ENCODE measurements around the gene ETV7.
"Not testable (repeated sequence)": the region's sequence is repeated elsewhere in the genome, so short reads cannot be mapped to it uniquely, and the experiment has no call there.

Gene ETV7

DNA sequence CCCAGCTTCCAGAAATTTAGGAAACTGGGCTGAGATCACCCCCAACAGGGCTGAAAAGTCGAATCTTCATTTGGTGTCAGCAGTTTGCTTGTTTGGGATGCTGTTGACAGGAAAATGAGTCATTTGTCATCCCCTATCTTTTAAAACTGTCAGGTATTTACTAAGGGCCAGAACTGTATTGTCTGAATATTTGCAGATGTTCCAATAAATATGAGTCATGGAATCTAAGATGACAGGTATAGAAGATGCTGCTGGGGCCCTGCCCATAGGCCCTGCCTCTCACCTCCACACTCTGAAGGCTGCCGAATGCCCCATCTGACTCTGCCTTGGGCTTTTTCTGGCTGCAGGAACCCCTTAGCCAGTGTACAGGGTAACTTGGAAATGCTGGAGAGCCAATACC, 3.9 kb downstream of the ETV7 start:
- no peak for DNase-seq

- no peak for DNase-seq
Measured at GRCh38 chr6:36382976-36383375, 4.5 kb downstream of the ETV7 start.

- DNase-seq = no peak
Measured at GRCh38 chr6:36381502-36382389, 5.7 kb downstream of the ETV7 start.

DNA sequence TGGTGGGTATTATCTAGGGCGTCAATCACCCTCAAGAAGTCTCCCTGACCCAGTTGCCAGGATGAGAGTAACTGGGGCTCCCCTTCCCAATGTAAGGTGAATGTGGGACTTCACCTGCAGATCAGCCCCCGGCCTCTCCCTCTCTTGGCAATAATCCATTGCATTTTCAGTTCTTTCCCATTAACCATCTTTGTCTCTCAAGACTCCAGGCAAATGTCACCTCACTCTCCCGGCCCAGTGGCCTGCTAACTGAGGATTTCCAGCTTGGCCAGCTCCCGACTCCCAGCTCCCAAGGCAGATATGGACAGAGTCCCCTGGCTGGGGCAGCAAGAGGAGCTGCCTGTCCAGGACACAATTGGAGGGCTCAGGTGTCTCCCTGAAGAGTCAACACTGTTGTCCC, 7.3 kb downstream of the ETV7 start:
- no peak for DNase-seq

GRCh38 chr6:36378936-36379335, 8.5 kb downstream of the ETV7 start:
- no peak for DNase-seq

GRCh38 chr6:36378243-36378920, 9.1 kb downstream of the ETV7 start:
- DNase-seq = no peak

DNA sequence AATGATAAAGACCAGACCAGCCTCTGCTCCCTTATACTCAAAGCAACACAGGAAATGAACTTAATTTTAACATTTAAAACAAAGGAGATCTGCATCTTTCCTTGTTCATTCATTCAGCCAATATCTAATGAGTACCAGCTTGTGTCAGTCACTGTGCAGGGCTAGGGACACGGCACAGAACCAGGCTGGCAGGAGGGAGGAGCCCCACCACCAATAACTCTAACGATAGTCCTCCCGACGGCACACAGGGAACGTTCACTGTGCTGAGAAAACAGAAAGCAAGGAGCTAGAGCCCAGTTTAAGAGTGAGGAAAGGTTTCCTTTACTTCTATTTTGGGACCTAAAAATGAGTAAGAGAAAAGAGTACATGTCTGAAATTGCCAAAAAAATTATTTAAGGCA, 9.9 kb downstream of the ETV7 start:
- no peak for DNase-seq

- no peak for DNase-seq
Measured at GRCh38 chr6:36376742-36377141, 10.7 kb downstream of the ETV7 start.

DNA sequence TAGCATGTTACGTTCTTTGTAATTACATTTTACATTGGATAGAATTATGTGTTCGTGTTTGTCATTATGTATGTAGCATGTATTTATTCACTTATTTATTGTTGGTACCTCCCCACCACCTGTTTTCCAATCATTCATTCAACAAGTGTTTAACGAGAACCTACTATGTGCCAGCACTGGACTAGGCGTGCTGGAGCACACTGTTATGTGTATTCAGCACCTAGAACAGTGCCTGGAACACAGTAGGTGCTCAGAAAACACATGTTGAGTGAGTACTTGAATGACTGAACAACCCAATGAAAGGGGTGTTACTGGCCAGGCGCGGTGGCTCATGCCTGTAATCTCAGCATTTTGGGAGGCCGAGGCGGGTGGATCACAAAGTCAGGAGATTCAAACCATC, 11.3 kb downstream of the ETV7 start:
- DNase-seq = no peak

- no peak for DNase-seq
Measured at GRCh38 chr6:36375644-36376155, 11.8 kb downstream of the ETV7 start.

GRCh38 chr6:36374972-36375371, 12.5 kb downstream of the ETV7 start:
- no peak for DNase-seq

DNA sequence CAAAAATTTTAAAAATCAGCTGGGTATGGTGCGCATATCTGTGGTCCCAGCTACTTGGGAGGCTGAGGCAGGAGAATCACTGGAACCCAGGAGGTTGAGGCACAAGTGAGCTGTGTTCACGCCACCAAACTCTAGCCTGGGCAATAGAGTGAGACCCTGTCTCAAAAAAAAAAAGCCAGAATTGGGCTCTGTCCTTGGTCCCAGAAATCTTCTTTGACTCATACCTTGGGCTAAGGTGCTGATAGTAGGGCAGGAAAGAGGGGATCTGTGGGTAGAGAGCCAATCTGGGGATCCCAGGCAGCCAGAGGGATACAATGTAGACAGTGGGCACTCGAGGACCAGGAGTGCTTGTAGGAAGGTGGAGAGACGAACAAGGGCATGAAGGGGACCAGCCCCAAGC, 13.3 kb downstream of the ETV7 start:
- no peak for DNase-seq

DNA sequence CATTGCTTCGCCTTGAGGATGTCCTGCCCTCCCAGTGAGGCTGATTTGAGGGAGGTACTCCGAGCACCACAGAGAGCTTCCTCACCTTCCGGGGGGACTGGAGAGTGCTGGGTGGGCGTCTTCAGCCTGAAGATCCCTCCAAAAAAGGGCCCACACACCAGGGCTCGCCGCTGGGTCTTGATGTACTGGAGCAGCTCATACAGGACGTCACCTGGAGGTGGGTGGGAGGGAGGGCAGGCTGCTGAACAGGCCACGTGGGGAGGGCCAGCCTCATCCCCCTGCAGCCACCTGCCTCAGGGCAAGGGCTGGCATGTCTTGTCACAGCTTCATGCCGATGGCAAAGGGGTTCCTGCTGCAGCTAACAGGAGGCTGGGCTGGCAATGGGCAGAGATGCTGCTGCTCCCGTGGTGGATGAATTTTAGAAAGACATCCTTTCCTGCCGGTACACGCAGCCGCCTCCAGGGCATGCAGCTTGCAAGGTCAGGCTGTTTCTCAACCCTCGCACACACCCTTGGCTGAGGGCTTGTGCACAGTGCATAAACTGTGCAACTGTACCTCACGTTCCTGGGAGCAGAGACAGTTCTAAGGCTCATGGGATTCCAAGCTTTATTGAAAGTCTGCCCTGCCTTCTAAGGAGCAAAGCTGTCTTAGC, 14.0 kb downstream of the ETV7 start:
- DNase-seq = no peak

GRCh38 chr6:36372088-36372487, 15.4 kb downstream of the ETV7 start:
- no peak for DNase-seq

GRCh38 chr6:36371211-36371610, 16.3 kb downstream of the ETV7 start:
- DNase-seq = no peak

DNA sequence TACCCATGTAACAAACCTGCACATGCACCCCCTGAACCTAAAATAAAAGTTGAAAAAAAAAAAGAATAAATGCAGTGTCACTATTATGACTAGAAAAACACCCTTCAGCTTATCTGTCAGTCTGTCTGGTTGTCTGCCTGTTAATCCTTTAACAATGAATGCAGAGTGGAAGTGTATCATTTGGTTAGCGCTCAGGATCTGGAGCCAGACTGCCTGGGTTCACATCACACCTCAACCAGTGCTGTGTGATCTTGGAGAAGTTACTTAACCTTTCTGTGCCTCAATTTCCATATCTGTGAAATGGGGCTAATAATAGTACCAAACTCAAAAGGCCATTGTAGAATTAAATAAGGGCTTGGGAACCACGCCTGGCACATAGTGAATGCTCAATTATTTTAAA, 16.8 kb downstream of the ETV7 start:
- no peak for DNase-seq

DNA sequence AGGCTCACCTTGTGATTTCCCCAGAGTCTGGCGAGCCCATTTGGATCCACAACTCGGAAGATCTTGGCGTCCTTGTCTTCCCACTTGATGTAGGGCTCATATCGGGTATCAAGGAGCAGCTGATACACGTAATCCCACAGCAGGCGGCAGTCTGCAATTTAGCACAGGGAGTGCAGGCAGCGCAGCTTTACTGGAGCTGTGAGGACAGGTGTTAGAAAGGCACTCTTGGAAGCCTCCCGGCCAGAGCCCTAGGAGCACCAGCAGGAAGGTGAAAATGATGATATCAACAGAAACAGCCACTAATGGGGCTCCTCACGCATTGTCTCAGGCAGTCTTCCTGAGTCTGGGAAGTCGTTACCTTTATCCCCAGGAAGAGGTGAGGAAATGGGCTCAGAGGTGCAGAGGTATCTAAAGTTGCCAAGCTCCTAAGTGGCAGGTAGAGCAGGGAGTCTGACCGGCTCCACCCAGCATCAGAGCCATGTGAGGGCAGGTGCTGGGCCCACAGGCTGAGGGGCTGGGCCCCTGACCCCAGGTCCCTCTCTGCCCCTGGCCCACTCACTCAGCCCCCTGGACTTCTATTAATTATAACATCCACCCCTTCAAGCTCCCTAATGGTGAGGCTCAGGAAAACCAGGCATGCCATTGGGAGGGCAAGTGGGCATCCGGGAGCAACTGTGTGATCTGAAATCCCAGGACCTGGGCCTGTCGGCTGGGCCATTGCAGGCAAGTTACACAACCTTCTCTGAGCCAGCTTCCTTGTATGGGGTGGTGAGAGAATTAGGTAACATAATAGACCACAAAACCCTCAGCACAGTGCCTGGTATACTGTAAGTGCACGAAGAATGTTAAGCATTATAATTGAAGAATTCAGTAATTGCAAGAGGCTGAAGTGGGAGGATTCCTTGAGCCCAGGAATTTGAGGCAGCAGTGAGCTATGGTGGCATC, 18.3 kb downstream of the ETV7 start:
- DNase-seq = no peak

DNA sequence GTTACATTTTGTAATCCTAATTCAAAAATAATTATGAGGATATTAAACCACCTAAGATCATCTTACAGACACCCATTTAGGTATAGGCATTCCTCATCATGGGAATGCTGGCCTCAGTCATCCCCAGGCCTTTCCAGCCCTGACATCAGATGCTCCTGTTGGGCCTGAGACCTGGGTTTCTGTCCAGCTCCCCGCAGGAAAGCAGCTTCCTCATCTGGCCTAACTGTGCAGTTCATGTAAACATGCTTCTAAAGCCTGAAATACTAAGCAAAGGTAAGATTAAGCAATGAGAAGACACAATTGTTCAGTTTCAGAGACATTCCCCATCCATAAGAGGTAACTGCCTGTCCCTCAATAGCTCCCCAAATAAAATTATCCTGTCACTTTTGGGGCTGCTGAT, 19.0 kb downstream of the ETV7 start:
- no peak for DNase-seq

DNA sequence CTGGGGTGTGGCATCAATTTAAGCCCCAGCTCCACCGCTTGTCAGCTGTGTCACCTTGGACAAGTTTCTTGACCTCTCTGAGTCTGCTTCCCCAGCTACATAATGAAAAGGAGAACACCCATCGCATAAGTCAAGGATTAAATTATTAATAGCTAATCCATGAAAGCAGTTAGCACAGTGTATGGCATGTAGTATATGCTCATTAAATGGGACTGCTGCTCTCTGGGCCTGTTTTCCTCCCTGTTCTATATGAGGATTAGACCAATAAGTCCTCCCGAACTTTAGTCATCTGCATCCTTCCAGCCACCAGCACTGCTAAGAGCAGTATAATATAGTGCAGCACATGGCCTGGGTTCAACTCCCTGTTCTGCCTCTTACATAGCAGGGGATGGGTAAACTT, 19.7 kb downstream of the ETV7 start:
- DNase-seq = no peak

GRCh38 chr6:36364669-36365479, 22.6 kb downstream of the ETV7 start:
- DNase-seq = no peak

DNA sequence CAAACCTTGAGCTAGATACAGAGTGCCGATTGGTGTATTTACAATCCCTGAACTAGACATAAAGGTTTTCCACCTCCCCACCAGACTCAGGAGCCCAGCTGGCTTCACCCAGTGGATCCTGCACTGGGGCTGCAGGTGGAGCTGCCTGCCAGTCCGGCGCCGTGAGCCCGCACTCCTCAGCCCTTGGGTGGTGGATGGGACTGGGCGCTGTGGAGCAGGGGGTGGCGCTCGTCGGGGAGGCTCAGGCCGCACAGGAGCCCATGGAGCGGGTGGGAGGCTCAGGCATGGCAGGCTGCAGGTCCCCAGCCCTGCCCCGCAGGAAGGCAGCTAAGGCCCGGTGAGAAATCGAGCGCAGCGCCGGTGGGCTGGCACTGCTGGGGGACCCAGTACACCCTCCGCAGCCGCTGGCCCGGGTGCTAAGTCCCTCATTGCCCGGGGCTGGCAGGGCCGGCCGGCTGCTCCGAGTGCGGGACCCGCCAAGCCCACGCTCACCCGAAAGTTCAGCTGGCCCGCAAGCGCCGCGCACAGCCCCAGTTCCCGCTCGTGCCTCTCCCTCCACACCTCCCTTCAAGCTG, 23.3 kb downstream of the ETV7 start:
- not testable (repeated sequence) for DNase-seq

Data from central memory CD4-positive, alpha-beta T cell (primary cell).